NCI-H2107 (cell line): Measurements from ENCODE around the gene STXBP4.

ENCODE experiments used
- DNase-seq: peaks from one replicate; lab custom pipeline; 2025; lab: John Stamatoyannopoulos, UW

STXBP4 gene

GRCh38 chr17:54968262-54968987, at the start of gene STXBP4, which contains the start of gene COX11:
Gene STXBP4, plus strand, starts transcription at chr17:54968765. Its CDS starts 17,455 bp downstream, at chr17:54986220.
Gene COX11, minus strand, starts transcription at chr17:54968654. Its CDS starts 8 bp downstream, at chr17:54968646.
- DNase-seq, result peak; percentile 90

GRCh38 chr17:54919425-54919824, 49.1 kb upstream of the STXBP4 start:
- no peak for DNase-seq

GRCh38 chr17:54920819-54921218, 47.7 kb upstream of the STXBP4 start:
- DNase-seq, result no peak

- no peak for DNase-seq
Observed at GRCh38 chr17:54924405-54924804, 44.2 kb upstream of the STXBP4 start.

GRCh38 chr17:54927525-54927924, 41.0 kb upstream of the STXBP4 start:
- DNase-seq, result no peak

- no peak for DNase-seq
Observed at GRCh38 chr17:54932711-54933110, 35.9 kb upstream of the STXBP4 start.

- DNase-seq, result no peak
Observed at GRCh38 chr17:54933921-54934320, 34.6 kb upstream of the STXBP4 start.

GRCh38 chr17:54935471-54935870, 33.1 kb upstream of the STXBP4 start:
- DNase-seq, result no peak

GRCh38 chr17:54937018-54937417, 31.5 kb upstream of the STXBP4 start:
- DNase-seq, result no peak

GRCh38 chr17:54937426-54937825, 31.1 kb upstream of the STXBP4 start:
- no peak for DNase-seq

GRCh38 chr17:54941285-54941684, 27.3 kb upstream of the STXBP4 start:
- no peak for DNase-seq

- DNase-seq, result no peak
Observed at GRCh38 chr17:54944796-54945195, 23.8 kb upstream of the STXBP4 start.

GRCh38 chr17:54945231-54945630, 23.3 kb upstream of the STXBP4 start:
- DNase-seq, result no peak

- no peak for DNase-seq
Observed at GRCh38 chr17:54945671-54946070, 22.9 kb upstream of the STXBP4 start.

GRCh38 chr17:54947396-54947795, 21.2 kb upstream of the STXBP4 start:
- no peak for DNase-seq

GRCh38 chr17:54948380-54948779, 20.2 kb upstream of the STXBP4 start:
- DNase-seq, result no peak

- DNase-seq, result no peak
Observed at GRCh38 chr17:54950116-54950515, 18.4 kb upstream of the STXBP4 start.

GRCh38 chr17:54951286-54951685, 17.3 kb upstream of the STXBP4 start:
- no peak for DNase-seq

GRCh38 chr17:54956791-54957190, 11.8 kb upstream of the STXBP4 start:
- DNase-seq, result no peak

- DNase-seq, result no peak
Observed at GRCh38 chr17:54967621-54968261, 824 bp upstream of the STXBP4 start.

- DNase-seq, result no peak
Observed at GRCh38 chr17:54968988-54969332, 395 bp downstream of the STXBP4 start.

- DNase-seq, result no peak
Observed at GRCh38 chr17:54969658-54970572, 1.4 kb downstream of the STXBP4 start.

GRCh38 chr17:54971147-54971546, 2.6 kb downstream of the STXBP4 start:
- DNase-seq, result no peak
